Central memory CD8-positive, alpha-beta T cell (primary cell): ENCODE data around the gene GLB1L3.
A peak's percentile ranks its signal among the peaks of the same experiment; 100 is the strongest.
"Not testable (repeated sequence)": the region's sequence is repeated elsewhere in the genome, so short reads cannot be mapped to it uniquely, and the experiment has no call there.

Source experiments
- ATAC-seq: fragments of 150-1000 bp; cut with Tn5 transposase; replicated peaks from 2 replicates; pipeline ENCODE4 v1.10.0; 2022; ENCODE audit warnings: mild to moderate bottlenecking, moderate FRiP score, moderate number of reproducible peaks; ENCODE audit not compliant: poor library complexity, severe bottlenecking; ENCODE audit errors: extremely low read depth
- DNase-seq, 2 donors: peaks; one replicate each; pipeline ENCODE4 v3.0.0; 2021; ENCODE audit warnings: low spot score in 2 of 2
- H3K27ac Mint-ChIP-seq: one replicate; pipeline ENCODE4 v1.8.0; 2022; ENCODE audit warnings: low read depth, mild to moderate bottlenecking, moderate library complexity, mixed read lengths
- H3K27me3 Mint-ChIP-seq: one replicate; pipeline ENCODE4 v1.8.0; 2022; ENCODE audit warnings: mixed read lengths
- H3K36me3 Mint-ChIP-seq: one replicate; pipeline ENCODE4 v1.8.0; 2022; ENCODE audit warnings: mild to moderate bottlenecking, moderate library complexity, mixed read lengths; ENCODE audit not compliant: insufficient read depth
- H3K4me1 Mint-ChIP-seq: one replicate; pipeline ENCODE4 v1.8.0; 2022; ENCODE audit warnings: mixed read lengths
- H3K4me3 Mint-ChIP-seq: one replicate; pipeline ENCODE4 v1.8.0; 2022; ENCODE audit warnings: mild to moderate bottlenecking, moderate library complexity, mixed read lengths
- H3K9me3 Mint-ChIP-seq: one replicate; pipeline ENCODE4 v1.8.0; 2022; ENCODE audit warnings: mixed read lengths

GLB1L3 gene

GRCh38 chr11:134313821-134314607 lies 37.8 kb downstream of the GLB1L3 start:
- ATAC-seq (no peak), DNase-seq (no peak)

DNA sequence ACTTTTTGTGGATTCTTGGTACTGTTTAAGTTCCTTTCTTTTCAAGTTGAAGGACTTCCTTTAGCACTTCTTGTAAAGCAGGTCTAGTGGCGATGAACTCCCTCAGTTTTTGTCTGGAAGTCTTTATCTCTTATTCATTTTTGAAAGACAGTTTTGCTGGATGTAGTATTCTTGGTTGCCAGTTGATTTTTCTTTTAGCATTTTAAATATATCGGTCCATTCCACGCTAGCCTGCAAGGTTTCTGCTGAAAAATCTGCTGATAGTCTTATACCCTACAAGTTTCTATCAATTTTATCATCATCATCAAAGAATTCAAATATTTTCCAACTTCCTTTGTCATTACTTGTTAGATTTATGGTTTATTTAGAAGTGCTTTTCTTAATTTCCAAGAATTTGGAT lies 40.9 kb downstream of the GLB1L3 start:
- H3K4me1 Mint-ChIP-seq, result no peaks in the 10 kb centered on the region
- H3K27ac Mint-ChIP-seq, result no peak overlapping the region
- H3K9me3 Mint-ChIP-seq, result peaks cover 9% of the 10 kb centered on the region
- peaks cover 22% of the 10 kb centered on the region for H3K27me3 Mint-ChIP-seq
- no peaks in the 10 kb centered on the region for H3K36me3 Mint-ChIP-seq
- no peak overlapping the region for H3K4me3 Mint-ChIP-seq
- DNase-seq (no peak), ATAC-seq (no peak)

More at GRCh38 chr11:134313821-134314607, 37.8 kb downstream of the GLB1L3 start:
- no peaks in the 10 kb centered on the region for H3K36me3 Mint-ChIP-seq
- no peak overlapping the region for H3K27ac Mint-ChIP-seq
- no peaks in the 10 kb centered on the region for H3K4me1 Mint-ChIP-seq
- peaks cover 4% of the 10 kb centered on the region for H3K9me3 Mint-ChIP-seq
- H3K4me3 Mint-ChIP-seq, result no peak overlapping the region
- H3K27me3 Mint-ChIP-seq, result no peaks in the 10 kb centered on the region

DNA sequence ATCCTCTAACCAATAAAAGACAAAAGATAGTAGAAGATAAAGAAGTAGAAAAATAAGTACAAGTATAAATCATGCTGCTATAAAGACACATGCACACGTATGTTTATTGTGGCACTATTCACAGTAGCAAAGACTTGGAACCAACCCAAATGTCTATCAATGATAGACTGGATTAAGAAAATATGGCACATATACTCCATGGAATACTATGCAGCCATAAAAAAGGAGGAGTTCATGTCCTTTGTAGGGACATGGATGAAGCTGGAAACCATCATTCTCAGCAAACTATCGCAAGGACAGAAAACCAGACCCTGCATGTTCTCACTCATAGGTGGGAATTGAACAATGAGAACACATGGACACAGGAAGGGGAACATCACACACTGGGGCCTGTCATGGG lies 45.2 kb downstream of the GLB1L3 start:
- not testable (repeated sequence) for DNase-seq, H3K4me3 Mint-ChIP-seq, H3K4me1 Mint-ChIP-seq, H3K9me3 Mint-ChIP-seq, ATAC-seq, H3K27ac Mint-ChIP-seq, H3K36me3 Mint-ChIP-seq
- peaks cover 22% of the 10 kb centered on the region for H3K27me3 Mint-ChIP-seq

GRCh38 chr11:134322553-134322952 lies 46.4 kb downstream of the GLB1L3 start:
- H3K4me1 Mint-ChIP-seq, result no peaks in the 10 kb centered on the region

GRCh38 chr11:134328433-134328832 lies 52.3 kb downstream of the GLB1L3 start:
- H3K27me3 Mint-ChIP-seq, result no peaks in the 10 kb centered on the region
- no peak for DNase-seq
- no peak overlapping the region for H3K4me3 Mint-ChIP-seq
- H3K4me1 Mint-ChIP-seq, result peaks cover 18% of the 10 kb centered on the region
- no peaks in the 10 kb centered on the region for H3K9me3 Mint-ChIP-seq
- no peak for ATAC-seq
- H3K27ac Mint-ChIP-seq, result no peak overlapping the region
- peaks cover 2% of the 10 kb centered on the region for H3K36me3 Mint-ChIP-seq

More at GRCh38 chr11:134322553-134322952, 46.4 kb downstream of the GLB1L3 start:
- ATAC-seq (no peak), DNase-seq (no peak)
- H3K9me3 Mint-ChIP-seq, result peaks cover 5% of the 10 kb centered on the region
- H3K27me3 Mint-ChIP-seq, result peaks cover 22% of the 10 kb centered on the region
- H3K4me3 Mint-ChIP-seq, result no peak overlapping the region
- no peak overlapping the region for H3K27ac Mint-ChIP-seq
- no peaks in the 10 kb centered on the region for H3K36me3 Mint-ChIP-seq

GRCh38 chr11:134330611-134331353 lies 54.6 kb downstream of the GLB1L3 start:
- ATAC-seq (no peak), DNase-seq (no peak)
- no peaks in the 10 kb centered on the region for H3K9me3 Mint-ChIP-seq
- peaks cover 18% of the 10 kb centered on the region for H3K4me1 Mint-ChIP-seq
- peak overlapping the region; percentile 80 for H3K4me3 Mint-ChIP-seq
- H3K27me3 Mint-ChIP-seq, result no peaks in the 10 kb centered on the region
- H3K36me3 Mint-ChIP-seq, result peaks cover 2% of the 10 kb centered on the region
- H3K27ac Mint-ChIP-seq, result no peak overlapping the region

DNA sequence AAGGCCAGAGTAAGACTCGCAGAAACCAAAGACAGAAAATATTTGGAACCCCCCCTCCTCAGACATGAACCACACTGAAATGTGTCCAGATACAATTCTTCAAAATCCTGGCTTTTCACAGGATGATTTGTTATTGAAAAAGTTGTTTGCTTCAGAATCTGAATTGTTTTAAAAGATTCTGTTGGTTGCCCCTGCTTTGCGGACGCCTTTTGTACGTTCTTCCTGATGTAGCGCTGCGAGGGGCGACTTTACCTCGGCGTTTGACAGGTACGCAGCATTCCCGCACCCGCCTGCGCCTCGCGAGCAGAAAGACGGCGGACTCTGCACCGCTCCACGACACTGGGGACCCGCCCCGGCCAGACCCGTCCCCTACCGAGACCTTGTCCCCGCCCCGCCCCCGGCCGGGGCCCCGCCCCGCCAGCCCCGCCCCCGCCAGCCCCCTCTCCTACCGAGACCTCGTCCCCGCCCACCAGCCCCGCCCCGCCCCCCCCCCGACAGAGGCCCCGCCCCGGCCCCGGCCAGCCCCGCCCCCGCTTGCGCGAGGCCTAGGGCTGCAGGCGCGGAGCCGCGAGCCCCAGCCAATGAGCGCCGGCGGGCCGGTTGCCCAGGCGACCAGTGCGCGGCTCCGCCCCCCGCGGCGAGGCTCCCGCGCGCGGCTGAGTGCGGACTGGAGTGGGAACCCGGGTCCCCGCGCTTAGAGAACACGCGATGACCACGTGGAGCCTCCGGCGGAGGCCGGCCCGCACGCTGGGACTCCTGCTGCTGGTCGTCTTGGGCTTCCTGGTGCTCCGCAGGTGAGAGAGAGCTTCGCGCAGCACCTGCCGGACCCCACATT lies 55.4 kb downstream of the GLB1L3 start, which contains the start of gene GLB1L2:
GLB1L2 (plus strand) TSS at position 635 of the 835 bp plus-strand sequence; CDS start at position 709, 74 bp downstream.
- Mint-ChIP-seq H3K36me3 (peaks cover 2% of the 10 kb centered on the region), H3K4me3 (peak within 1 kb of the TSS; percentile 80), H3K9me3 (no peaks in the 10 kb centered on the region), H3K4me1 (peaks cover 18% of the 10 kb centered on the region), H3K27me3 (no peaks in the 10 kb centered on the region), H3K27ac (peak within 1 kb of the TSS; percentile 64)
- DNase-seq (peak; percentile 51 to 64), ATAC-seq (peak; percentile 90)

DNA sequence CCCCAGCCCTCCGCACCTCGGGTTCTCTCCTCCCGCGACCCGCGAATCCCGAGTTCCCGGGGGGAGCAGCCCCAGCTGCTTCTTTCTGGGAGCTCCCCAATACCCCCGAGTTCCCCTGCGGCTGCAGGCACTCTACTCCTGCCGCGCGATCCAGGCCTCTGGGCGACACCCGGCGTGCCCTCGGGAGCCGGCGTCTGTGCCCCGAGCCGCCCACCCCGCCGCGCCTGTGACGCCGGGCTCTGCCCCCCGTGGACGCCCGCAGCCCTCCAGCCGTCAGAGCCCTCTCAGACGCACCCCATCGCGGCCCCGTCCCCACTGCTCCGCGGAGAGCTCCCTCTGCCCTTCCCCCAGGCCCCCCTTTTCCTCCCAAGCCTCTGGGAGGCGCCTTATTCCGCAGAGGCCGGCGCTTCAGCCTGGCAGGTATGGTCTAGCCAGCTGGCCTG lies 56.0 kb downstream of the GLB1L3 start:
- Mint-ChIP-seq H3K4me3 (peak overlapping the region; percentile 80), H3K27ac (peak overlapping the region; percentile 64), H3K36me3 (peaks cover 2% of the 10 kb centered on the region), H3K27me3 (no peaks in the 10 kb centered on the region), H3K9me3 (no peaks in the 10 kb centered on the region), H3K4me1 (peaks cover 18% of the 10 kb centered on the region)
- ATAC-seq, result peak; percentile 34
- DNase-seq, result no peak

GRCh38 chr11:134332782-134333181 lies 56.6 kb downstream of the GLB1L3 start:
- Mint-ChIP-seq H3K36me3 (peaks cover 2% of the 10 kb centered on the region), H3K9me3 (no peaks in the 10 kb centered on the region), H3K27ac (peak overlapping the region; percentile 64), H3K27me3 (no peaks in the 10 kb centered on the region), H3K4me1 (peaks cover 18% of the 10 kb centered on the region), H3K4me3 (peak overlapping the region; percentile 80)
- DNase-seq (no peak), ATAC-seq (no peak)

GRCh38 chr11:134333312-134333711 lies 57.1 kb downstream of the GLB1L3 start:
- H3K4me1 Mint-ChIP-seq, result peaks cover 18% of the 10 kb centered on the region
- no peaks in the 10 kb centered on the region for H3K27me3 Mint-ChIP-seq
- H3K27ac Mint-ChIP-seq, result no peak overlapping the region
- H3K9me3 Mint-ChIP-seq, result no peaks in the 10 kb centered on the region
- peaks cover 2% of the 10 kb centered on the region for H3K36me3 Mint-ChIP-seq
- ATAC-seq, result no peak
- peak overlapping the region; percentile 80 for H3K4me3 Mint-ChIP-seq
- DNase-seq, result no peak

DNA sequence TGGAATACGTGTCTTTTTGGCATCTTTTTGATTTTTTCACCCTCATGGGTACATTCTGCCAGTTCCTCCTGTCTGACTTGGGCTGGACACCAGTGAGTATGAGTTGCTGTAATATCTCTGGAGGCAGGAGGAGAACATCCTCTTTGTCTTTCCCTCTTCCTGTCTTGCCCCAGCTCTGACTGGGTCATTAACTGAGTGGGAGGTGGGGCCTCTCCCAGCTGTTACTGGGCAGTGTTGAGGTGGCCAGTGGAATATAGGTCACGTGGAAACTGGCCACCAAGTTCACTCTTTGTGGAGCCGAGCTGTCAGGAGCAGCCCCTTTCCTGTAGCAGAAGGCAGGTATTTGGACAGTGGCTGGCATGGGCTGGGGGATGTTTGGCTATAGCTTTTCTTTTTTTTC lies 57.8 kb downstream of the GLB1L3 start:
- Mint-ChIP-seq H3K27me3 (no peaks in the 10 kb centered on the region), H3K27ac (no peak overlapping the region), H3K4me3 (no peak overlapping the region)

More for the DNA sequence above, 57.8 kb downstream of the GLB1L3 start:
- DNase-seq (no peak), ATAC-seq (no peak)
- H3K9me3 Mint-ChIP-seq, result no peaks in the 10 kb centered on the region
- peaks cover 2% of the 10 kb centered on the region for H3K36me3 Mint-ChIP-seq
- peaks cover 18% of the 10 kb centered on the region for H3K4me1 Mint-ChIP-seq
